Brain microvascular endothelial cell (primary cell): Measurements from ENCODE around the gene OSBPL2.

ENCODE experiments used
- DNase-seq: peaks from one replicate; pipeline ENCODE4 v3.0.0-alpha.2; 2020
- H3K27ac ChIP-seq: fragments of 250-450 bp; sonication (Bioruptor Pico); 2 replicates; pipeline ENCODE4 v1.5.1; 2020; ENCODE audit warnings: mild to moderate bottlenecking, moderate library complexity
- H3K27me3 ChIP-seq: fragments of 250-450 bp; sonication (Bioruptor Pico); replicated peaks from 2 replicates; pipeline ENCODE4 v1.5.1; 2020; ENCODE audit warnings: mild to moderate bottlenecking
- H3K36me3 ChIP-seq: fragments of 250-450 bp; sonication (Bioruptor Pico); replicated peaks from 2 replicates; pipeline ENCODE4 v1.5.1; 2020; ENCODE audit warnings: mild to moderate bottlenecking
- H3K4me3 ChIP-seq: 2 replicates; pipeline ENCODE4 v1.5.1; 2011; ENCODE audit warnings: low read depth, mild to moderate bottlenecking, control low read depth, low read length, moderate library complexity
- in situ Hi-C: cut with HindIII; loops from 2 replicates; pipeline ENCODE4 v1.10.0; 2017; ENCODE audit warnings: low sequenced_read_pairs, low pct_ligation_motif_present
- TF ChIP-seq, protein P1 (sequence below): IDR thresholded peaks from 2 replicates; pipeline ENCODE4 v1.5.1; 2011; ENCODE audit warnings: low read depth, mild to moderate bottlenecking, moderate library complexity, low read length, control low read depth, inconsistent platforms; ENCODE audit errors: missing control alignments

The OSBPL2 gene

DNA sequence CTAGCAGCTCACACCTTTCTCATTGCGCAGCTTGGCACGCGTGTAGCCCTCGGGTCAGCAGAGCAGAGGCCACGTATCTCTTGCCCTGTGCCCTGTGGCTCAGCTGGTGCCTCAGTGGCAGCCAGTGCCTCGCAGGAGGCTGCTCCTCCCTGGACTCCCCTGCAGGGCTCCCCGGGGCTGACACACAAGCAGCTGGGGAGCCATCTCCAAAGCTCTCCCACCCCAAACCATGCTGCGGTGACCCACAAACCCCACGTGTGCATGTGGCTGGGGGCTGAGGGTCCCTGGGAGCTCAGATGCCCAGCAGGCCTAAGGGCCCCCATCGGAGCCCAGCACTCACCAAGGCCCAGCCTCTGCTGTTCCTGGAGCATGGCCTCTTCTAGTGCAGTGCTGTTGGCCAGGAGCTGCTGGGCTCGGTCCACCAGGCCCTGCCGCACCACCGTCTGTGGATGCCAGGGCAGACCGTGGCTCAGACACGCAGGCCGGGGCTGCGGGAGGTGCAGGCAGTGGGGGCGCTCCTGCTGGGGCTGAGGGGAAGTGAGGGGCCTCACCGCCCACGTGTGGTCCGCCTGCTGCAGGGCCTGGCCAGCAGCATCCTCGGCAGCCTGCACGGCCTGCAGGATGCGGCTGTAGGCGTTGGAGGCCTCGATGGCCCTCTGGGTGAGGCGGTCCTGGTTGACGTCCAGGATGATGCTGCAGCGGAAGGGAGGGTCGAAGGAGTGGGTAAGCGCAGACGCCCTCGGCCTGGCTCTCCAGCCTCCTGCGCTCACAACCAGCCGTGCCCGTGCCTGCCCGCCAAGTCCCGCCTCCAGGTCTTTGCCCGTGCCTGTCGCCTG lies 78.2 kb downstream of the OSBPL2 start:
- Histone ChIP-seq H3K27me3 (no peaks in the 10 kb centered on the region), H3K4me3 (no peak overlapping the region), H3K36me3 (peaks cover 73% of the 10 kb centered on the region), H3K27ac (no peak overlapping the region)
- no peak for DNase-seq
- in situ Hi-C loops, result no loop called here
- TF ChIP-seq, protein P1, sequence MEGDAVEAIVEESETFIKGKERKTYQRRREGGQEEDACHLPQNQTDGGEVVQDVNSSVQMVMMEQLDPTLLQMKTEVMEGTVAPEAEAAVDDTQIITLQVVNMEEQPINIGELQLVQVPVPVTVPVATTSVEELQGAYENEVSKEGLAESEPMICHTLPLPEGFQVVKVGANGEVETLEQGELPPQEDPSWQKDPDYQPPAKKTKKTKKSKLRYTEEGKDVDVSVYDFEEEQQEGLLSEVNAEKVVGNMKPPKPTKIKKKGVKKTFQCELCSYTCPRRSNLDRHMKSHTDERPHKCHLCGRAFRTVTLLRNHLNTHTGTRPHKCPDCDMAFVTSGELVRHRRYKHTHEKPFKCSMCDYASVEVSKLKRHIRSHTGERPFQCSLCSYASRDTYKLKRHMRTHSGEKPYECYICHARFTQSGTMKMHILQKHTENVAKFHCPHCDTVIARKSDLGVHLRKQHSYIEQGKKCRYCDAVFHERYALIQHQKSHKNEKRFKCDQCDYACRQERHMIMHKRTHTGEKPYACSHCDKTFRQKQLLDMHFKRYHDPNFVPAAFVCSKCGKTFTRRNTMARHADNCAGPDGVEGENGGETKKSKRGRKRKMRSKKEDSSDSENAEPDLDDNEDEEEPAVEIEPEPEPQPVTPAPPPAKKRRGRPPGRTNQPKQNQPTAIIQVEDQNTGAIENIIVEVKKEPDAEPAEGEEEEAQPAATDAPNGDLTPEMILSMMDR, result no peak

DNA sequence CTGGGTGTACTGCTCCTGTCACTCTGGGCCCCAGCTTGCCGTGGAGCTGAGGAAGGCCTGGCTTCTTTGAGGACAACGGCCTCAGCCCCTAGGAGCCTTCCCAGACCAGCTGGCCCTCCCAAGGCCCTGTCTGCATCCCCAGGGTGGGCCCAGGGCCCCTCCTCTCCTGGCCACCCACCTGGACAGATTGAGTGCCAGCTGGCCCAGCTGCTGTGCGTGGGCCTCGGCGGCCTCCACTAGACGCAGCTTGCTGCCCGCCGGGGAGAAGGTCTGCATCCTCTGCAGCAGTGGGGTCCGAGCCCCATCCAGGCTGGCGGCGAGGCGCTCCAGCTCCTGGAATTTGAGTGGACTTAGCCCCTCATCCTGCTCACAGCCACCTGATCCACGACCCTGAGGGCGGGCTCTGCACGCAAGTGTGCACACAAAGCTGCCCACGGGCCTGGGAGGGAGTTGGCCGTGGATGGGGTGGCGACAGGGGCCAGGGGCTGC lies 78.9 kb downstream of the OSBPL2 start:
- no peak overlapping the region for H3K27ac ChIP-seq
- TF ChIP-seq, protein P1, result no peak

DNA sequence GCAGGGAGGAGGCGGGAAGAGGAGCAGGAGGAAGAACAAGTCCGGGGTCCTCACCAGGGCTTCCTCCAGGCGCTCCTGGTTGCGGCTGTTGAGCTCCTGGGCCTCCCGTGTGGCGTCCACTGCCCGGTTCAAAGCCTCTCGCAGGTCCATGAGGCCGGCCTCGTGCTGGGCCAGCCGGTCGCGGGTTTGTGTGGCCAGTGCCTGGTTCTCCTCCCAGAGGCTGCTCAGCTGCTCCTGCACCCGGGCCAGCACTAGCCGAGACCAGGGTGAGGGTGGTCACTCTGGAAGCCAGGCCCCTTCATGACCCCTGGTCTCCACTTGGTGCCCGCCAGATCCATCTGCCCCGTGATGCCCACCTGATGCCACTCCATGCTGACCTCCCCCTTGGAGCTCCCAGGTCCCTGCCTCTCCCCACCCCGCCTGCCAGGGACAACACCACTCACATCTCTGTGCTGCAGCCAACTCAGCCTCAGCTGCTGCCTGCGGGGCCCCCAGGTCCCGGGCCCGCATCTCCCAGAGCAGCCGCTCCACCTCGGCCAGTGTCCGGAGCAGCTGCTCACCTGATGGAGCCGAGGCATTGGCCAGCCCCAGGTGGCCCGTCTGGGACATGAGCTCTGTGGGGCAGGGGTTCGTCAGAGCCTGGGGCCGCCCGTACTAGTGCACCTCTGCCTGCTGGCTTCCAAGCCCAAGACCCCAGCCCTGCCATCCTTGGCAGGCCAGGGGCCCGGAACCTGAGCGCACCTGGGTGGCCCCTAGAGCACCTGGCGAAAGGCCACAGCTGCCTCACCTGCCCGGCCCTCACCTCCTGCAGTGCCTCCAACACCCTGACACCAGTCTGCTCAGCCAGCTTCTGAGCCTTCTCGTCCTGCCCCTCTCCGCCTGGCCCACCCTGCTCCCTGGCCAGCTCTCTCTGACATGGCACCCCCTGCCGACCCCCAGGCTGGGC lies 80.4 kb downstream of the OSBPL2 start:
- in situ Hi-C loops, result no loop called here

More for the DNA sequence above, 78.9 kb downstream of the OSBPL2 start:
- no peak for DNase-seq
- Histone ChIP-seq H3K4me3 (no peak overlapping the region), H3K27me3 (no peaks in the 10 kb centered on the region), H3K36me3 (peaks cover 72% of the 10 kb centered on the region)
- in situ Hi-C loops, result no loop called here

DNA sequence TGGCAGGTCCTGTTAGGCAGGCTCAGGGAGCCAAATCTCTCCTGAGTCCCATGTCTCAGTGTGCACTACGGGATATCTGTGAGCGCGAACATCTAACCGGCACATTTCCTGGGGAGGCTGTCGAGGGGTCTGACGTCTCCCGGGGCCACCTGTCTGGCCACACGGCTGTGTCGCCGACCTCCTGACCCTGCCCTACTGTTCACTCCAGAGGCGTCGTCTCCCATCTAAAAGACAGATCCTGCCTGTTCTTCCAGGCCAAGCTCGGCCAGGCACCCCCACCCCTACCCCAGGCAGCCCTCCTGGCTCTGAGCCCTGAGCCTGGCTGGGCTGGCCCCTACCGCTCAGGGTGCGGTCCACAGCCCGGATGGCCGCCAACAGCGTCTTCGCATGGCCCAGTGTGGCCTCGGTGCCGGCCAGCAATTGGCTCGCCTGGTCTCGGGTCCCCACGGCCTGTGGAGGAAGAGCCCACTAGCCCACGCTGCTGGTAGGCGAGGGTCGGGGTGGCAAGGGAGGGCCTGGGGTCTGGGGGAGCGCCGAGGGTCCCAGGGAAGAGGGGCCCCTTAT lies 81.1 kb downstream of the OSBPL2 start:
- H3K27ac ChIP-seq, result no peak overlapping the region
- TF ChIP-seq, protein P1, result no peak
- no peak for DNase-seq
- no peaks in the 10 kb centered on the region for H3K27me3 ChIP-seq
- in situ Hi-C loops, result no loop called here
- no peak overlapping the region for H3K4me3 ChIP-seq
- peaks cover 62% of the 10 kb centered on the region for H3K36me3 ChIP-seq

More for the DNA sequence above, 80.4 kb downstream of the OSBPL2 start:
- DNase-seq, result no peak
- H3K27me3 ChIP-seq, result no peaks in the 10 kb centered on the region
- peaks cover 61% of the 10 kb centered on the region for H3K36me3 ChIP-seq
- TF ChIP-seq, protein P1, result no peak
- no peak overlapping the region for H3K27ac ChIP-seq
- no peak overlapping the region for H3K4me3 ChIP-seq

DNA sequence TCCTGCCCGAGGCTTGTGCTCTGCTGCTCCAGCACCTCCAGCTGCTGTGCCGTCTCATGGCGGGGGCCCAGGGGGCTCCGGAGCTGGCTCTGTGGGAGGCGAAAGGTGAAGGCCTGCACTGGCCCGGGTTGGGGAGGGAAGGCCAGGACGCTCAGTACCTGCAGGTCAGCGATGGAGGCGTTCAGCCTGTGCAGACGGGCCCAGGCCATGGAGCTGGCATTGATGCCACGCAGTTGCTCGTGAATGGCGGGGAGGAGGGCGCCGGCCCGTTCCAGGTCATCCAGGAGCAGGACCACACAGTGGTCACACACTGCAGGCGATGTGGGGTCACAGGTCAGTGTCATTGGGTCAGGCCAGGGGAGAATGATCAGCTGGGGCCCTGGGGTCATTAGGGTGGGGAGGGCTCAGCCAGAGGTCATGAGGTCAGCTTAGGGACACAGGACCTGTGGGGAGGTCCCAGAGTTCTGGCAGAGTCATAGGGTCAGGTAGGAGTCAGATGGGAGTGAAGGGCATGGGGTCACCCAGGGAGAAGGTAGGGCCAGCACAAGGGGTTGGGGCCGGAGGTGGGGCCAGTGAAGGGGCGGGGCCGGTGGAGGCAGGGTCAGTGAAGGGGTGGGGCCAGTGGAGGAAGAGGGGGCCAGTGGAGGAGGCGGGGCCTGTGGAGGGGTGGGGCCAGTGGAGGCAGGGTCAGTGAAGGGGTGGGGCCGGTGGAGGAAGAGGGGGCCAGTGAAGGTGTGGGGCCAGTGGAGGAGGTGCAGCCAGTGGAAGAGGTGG lies 82.4 kb downstream of the OSBPL2 start:
- Histone ChIP-seq H3K27me3 (no peaks in the 10 kb centered on the region), H3K27ac (no peak overlapping the region), H3K36me3 (peaks cover 56% of the 10 kb centered on the region), H3K4me3 (no peak overlapping the region)
- in situ Hi-C loops, result no loop called here
- TF ChIP-seq, protein P1, result no peak
- no peak for DNase-seq
